Right lobe of liver (tissue), 4 donors: ENCODE results near the gene PDSS2.

Experiments used
- POLR2A ChIP-seq: fragments of 450-650 bp; IDR thresholded peaks from one replicate; pipeline ENCODE4 v1.6.1; 2017; ENCODE audit warnings: antibody characterized with exemption, mild to moderate bottlenecking
- TF ChIP-seq, protein P1 (sequence below), 4 donors: fragments of 200-600 bp in 3 of 4; fragments of 450-650 bp in 1 of 4; IDR thresholded peaks; one replicate each; pipeline versions ENCODE4 v1.5.1 to v1.8.0; 2016 to 2022; ENCODE audit warnings: antibody characterized with exemption in 4 of 4, mild to moderate bottlenecking in 2 of 4
- donor health status: DM: no; HTN: no; CAD: no.
- donor health status: DM: no; HTN: no; CAD: no.
- donor health status: DM: no; HTN: yes; CAD: no.

DNA sequence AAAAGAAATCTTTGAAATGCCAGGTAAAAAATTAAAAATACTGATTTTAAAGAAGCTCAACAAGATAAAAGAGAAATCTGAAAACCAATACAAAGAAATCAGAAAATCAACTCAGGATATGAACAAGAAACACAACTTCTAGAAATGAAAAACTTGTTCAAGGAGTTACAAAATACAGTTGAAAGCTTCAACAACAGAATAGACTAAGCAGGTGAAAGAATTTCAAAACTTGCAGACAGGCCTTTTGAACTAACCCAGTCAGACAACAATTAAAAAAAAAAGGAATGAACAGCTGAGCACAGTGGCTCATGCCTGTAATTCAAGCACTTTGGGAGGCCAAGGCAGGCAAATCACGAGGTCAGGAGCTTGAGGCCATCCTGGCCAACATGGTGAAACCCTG lies 57.8 kb downstream of the PDSS2 start:
- no peak for TF ChIP-seq POLR2A
- TF ChIP-seq, protein P1, sequence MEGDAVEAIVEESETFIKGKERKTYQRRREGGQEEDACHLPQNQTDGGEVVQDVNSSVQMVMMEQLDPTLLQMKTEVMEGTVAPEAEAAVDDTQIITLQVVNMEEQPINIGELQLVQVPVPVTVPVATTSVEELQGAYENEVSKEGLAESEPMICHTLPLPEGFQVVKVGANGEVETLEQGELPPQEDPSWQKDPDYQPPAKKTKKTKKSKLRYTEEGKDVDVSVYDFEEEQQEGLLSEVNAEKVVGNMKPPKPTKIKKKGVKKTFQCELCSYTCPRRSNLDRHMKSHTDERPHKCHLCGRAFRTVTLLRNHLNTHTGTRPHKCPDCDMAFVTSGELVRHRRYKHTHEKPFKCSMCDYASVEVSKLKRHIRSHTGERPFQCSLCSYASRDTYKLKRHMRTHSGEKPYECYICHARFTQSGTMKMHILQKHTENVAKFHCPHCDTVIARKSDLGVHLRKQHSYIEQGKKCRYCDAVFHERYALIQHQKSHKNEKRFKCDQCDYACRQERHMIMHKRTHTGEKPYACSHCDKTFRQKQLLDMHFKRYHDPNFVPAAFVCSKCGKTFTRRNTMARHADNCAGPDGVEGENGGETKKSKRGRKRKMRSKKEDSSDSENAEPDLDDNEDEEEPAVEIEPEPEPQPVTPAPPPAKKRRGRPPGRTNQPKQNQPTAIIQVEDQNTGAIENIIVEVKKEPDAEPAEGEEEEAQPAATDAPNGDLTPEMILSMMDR (IDR thresholded peaks at IDR 0.05), result no peak
